Gastroesophageal sphincter (tissue), 4 donors: ENCODE data around the gene SH2D6. TPM values are rescaled to one million over a fixed set of nuclear protein-coding genes. Genes with fewer than 3 reads are reported as not detected.

Source experiments
- ATAC-seq: fragments of 150-250 bp; one replicate; pipeline ENCODE4 v1.9.1; 2016; ENCODE audit warnings: mild to moderate bottlenecking, moderate library complexity
- H3K27ac ChIP-seq, 4 donors: fragments of 200-600 bp; sonication (generic) in 3 of 4; 1 replicate in 3 of 4; 2 replicates in 1 of 4; pipeline ENCODE4 v1.5.1; 2016 to 2019
- H3K27me3 ChIP-seq: fragments of 200-600 bp; sonication (generic); one replicate; pipeline ENCODE4 v1.5.1; 2019
- H3K36me3 ChIP-seq, 2 donors: fragments of 200-600 bp; sonication (generic); one replicate each; pipeline ENCODE4 v1.5.1; 2019; ENCODE audit warnings: control low read depth in 1 of 2
- H3K4me1 ChIP-seq, 3 donors: fragments of 200-600 bp; sonication (generic); 1 replicate in 2 of 3; 2 replicates in 1 of 3; pipeline ENCODE4 v1.5.1; 2016 to 2019; ENCODE audit warnings: control low read depth in 2 of 3
- H3K4me3 ChIP-seq, 2 donors: fragments of 200-600 bp; sonication (generic); one replicate each; pipeline ENCODE4 v1.5.1; 2019; ENCODE audit warnings: mild to moderate bottlenecking in 1 of 2, moderate library complexity in 1 of 2
- H3K9me3 ChIP-seq, 3 donors: fragments of 200-600 bp; sonication (generic); one replicate each; pipeline ENCODE4 v1.5.1; 2017 to 2019; ENCODE audit warnings: control low read depth in 2 of 3
- CTCF ChIP-seq, 4 experiments: fragments of 200-600 bp in 2 of 4; fragments of 450-650 bp in 2 of 4; sonication (generic) in 1 of 4; IDR thresholded peaks; one replicate each; pipeline ENCODE4 v1.5.1; 2017 to 2019; ENCODE audit warnings: antibody characterized with exemption in 4 of 4, mild to moderate bottlenecking in 2 of 4, moderate library complexity in 2 of 4
- EP300 ChIP-seq: sonication (generic); formaldehyde crosslinking; IDR thresholded peaks from one replicate; pipeline ENCODE4 v1.6.1; 2017; ENCODE audit warnings: antibody characterized with exemption, mild to moderate bottlenecking
- POLR2A ChIP-seq, 2 donors: fragments of 450-650 bp; IDR thresholded peaks; one replicate each; pipeline ENCODE4 v1.6.1; 2017; ENCODE audit warnings: antibody characterized with exemption in 2 of 2, mild to moderate bottlenecking in 2 of 2, moderate library complexity in 1 of 2
- POLR2AphosphoS5 ChIP-seq: sonication (generic); formaldehyde crosslinking; IDR thresholded peaks from one replicate; pipeline ENCODE4 v1.6.1; 2017; ENCODE audit warnings: antibody characterized with exemption
- WGBS, 2 donors: methylation state at CpG; one replicate each; pipeline ENCODE4 v1.1.5; 2018; ENCODE audit warnings: low coverage in 1 of 2; 5-methylcytosine and 5-hydroxymethylcytosine counted together
- total RNA-seq, 4 donors: library from RNA; depleted of rRNA; stranded (reverse); fragments of >200 nt; gene quantifications; one replicate each; pipeline ENCODE4 v1.1.0, GENCODE V29; 2016

Gene SH2D6
- total RNA-seq, result not detected

- TF ChIP-seq POLR2A (IDR thresholded peaks at IDR 0.05), result peak; percentile 27 to 49
- TF ChIP-seq CTCF (IDR thresholded peaks at IDR 0.05), result no peak
- peak; percentile 55 for TF ChIP-seq POLR2AphosphoS5
- Histone ChIP-seq H3K9me3 (no peaks in the 10 kb centered on the region), H3K4me3 (peak within 1 kb of the TSS; percentile 44 to 62), H3K27ac (peak within 1 kb of the TSS; percentile 54 to 97 (median 91)), H3K36me3 (no peaks in the 10 kb centered on the region), H3K27me3 (no peaks in the 10 kb centered on the region), H3K4me1 (peaks cover 0 to 47% (median 20%) of the 10 kb centered on the region in 3 donors)
- 0% methylated on average over 2 to 5 of the region's 57 CpGs for whole genome bisulfite sequencing, 2 donors
- ATAC-seq, result peak; percentile 87
These were observed at the start of gene SH2D6 for GRCh38 chr2:85418132-85419008. TSS of gene SH2D6 (plus strand) at chr2:85418714. CDS start at chr2:85429466, 10,752 bp downstream.

- H3K36me3 ChIP-seq, result peaks cover 0 to 88% of the 10 kb centered on the region in 2 donors
- H3K4me1 ChIP-seq, result no peaks in the 10 kb centered on the region
- H3K4me3 ChIP-seq, result no peak overlapping the region
- no peaks in the 10 kb centered on the region for H3K9me3 ChIP-seq
- TF ChIP-seq CTCF (IDR thresholded peaks at IDR 0.05), result no peak
- TF ChIP-seq POLR2A (IDR thresholded peaks at IDR 0.05), result no peak
- TF ChIP-seq EP300, result no peak
- no peak for TF ChIP-seq POLR2AphosphoS5
- no peak overlapping the region for H3K27ac ChIP-seq
- H3K27me3 ChIP-seq, result no peaks in the 10 kb centered on the region
- ATAC-seq, result no peak
These were observed 49.6 kb upstream of the SH2D6 start for GRCh38 chr2:85368921-85369320.

- H3K4me1 ChIP-seq, result no peaks in the 10 kb centered on the region
- 89 to 93% methylated on average over 2 to 3 of the region's 5 CpGs for WGBS, 2 donors
- no peaks in the 10 kb centered on the region for H3K27me3 ChIP-seq
- H3K27ac ChIP-seq, result no peak overlapping the region
- H3K4me3 ChIP-seq, result no peak overlapping the region
- no peaks in the 10 kb centered on the region for H3K9me3 ChIP-seq
- TF ChIP-seq EP300 (no peak), POLR2A (IDR thresholded peaks at IDR 0.05) (no peak), CTCF (IDR thresholded peaks at IDR 0.05) (no peak), POLR2AphosphoS5 (no peak)
- peaks cover 0 to 88% of the 10 kb centered on the region in 2 donors for H3K36me3 ChIP-seq
- no peak for ATAC-seq
These were observed 49.0 kb upstream of the SH2D6 start for GRCh38 chr2:85369500-85369899.

GRCh38 chr2:85371045-85371444 lies 47.5 kb upstream of the SH2D6 start:
- H3K27me3 ChIP-seq, result no peaks in the 10 kb centered on the region
- H3K27ac ChIP-seq, result no peak overlapping the region
- 92 to 97% methylated on average over 7 to 10 of the region's 11 CpGs for WGBS, 2 donors
- H3K9me3 ChIP-seq, result no peaks in the 10 kb centered on the region
- no peak overlapping the region for H3K4me3 ChIP-seq
- H3K4me1 ChIP-seq, result no peaks in the 10 kb centered on the region
- peak; percentile 28 for ATAC-seq
- TF ChIP-seq CTCF (IDR thresholded peaks at IDR 0.05), result no peak
- TF ChIP-seq POLR2AphosphoS5, result no peak
- TF ChIP-seq EP300, result no peak
- TF ChIP-seq POLR2A (IDR thresholded peaks at IDR 0.05), result no peak
- peaks cover 0 to 95% of the 10 kb centered on the region in 2 donors for H3K36me3 ChIP-seq
